Mucosa of descending colon (tissue), 3 donors: Measurements from ENCODE around the gene FAM227B. TPM values are rescaled to one million over a fixed set of nuclear protein-coding genes. Genes with fewer than 3 reads are reported as not detected.

Experiments used
- ATAC-seq: fragments of 200-7000 bp; cut with Tn5 transposase; one replicate; pipeline ENCODE4 v1.9.1; 2020; ENCODE audit warnings: mild to moderate bottlenecking, moderate library complexity
- DNase-seq, 3 donors: peaks; one replicate each; pipeline ENCODE4 v3.0.0-alpha.2; 2020
- H3K36me3 ChIP-seq: fragments of 200-600 bp; one replicate; pipeline ENCODE4 v1.8.0; 2021; ENCODE audit warnings: low read depth, mild to moderate bottlenecking
- H3K4me1 ChIP-seq: fragments of 200-600 bp; one replicate; pipeline ENCODE4 v1.8.0; 2021; ENCODE audit warnings: low read depth, mild to moderate bottlenecking
- H3K4me3 ChIP-seq: fragments of 200-600 bp; one replicate; pipeline ENCODE4 v1.8.0; 2021; ENCODE audit warnings: mild to moderate bottlenecking
- H3K9me3 ChIP-seq: fragments of 200-600 bp; one replicate; pipeline ENCODE4 v1.8.0; 2021; ENCODE audit warnings: mild to moderate bottlenecking
- intact Hi-C, 2 donors: fragments of 100-400 bp; cut with DNase I in 1 of 2; cut with micrococcal nuclease in 1 of 2; formaldehyde crosslinking; loops; one replicate each; pipeline versions ENCODE4 v1.11.0 to v1.11.1; 2022; cut with DNase I, micrococcal nuclease
- total RNA-seq, 3 donors: library from RNA; stranded (reverse); fragmentation: NEBNext Ultra II Directional in 2 of 3; extraction: Animal tissue kit (Norgen Biotek cat#: 25700) in 2 of 3; gene quantifications; one replicate each; pipeline versions ENCODE4 v1.2.1 to v1.2.4, GENCODE V29; 2021 to 2023
- TF ChIP-seq, protein P1 (sequence below): fragments of 200-600 bp; IDR thresholded peaks from one replicate; pipeline ENCODE4 v1.8.0; 2022; ENCODE audit warnings: antibody characterized with exemption, mild to moderate bottlenecking
- donor health status: DM: no; HTN: no; CAD: no; lungs with moderate emphysema.
- donor health status: DM: no; HTN: no; CAD: no.
- donor health status: DM: no; HTN: yes; CAD: no.

The FAM227B gene
- total RNA-seq, 3 donors from 2014 or later: 2.2 to 7.6 (median 3.6) TPM

DNA sequence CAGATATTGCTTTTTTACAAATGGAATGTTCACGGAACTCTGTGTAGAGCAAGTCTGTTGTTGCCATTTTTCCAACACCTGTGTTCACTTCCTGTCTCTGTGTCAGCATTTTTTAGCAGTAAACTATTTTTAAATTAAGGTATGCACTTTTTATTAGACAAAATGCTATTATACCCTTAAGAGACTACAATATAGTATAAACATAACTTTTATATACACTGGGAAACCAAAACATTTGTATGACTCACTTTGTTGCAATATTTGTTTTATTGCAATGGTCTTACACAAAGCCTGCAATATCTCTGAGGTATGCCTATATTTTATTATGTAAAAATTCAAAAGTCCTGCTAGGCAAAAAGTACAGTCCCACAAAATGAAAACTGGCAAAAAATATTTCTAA, 237.4 kb downstream of the FAM227B start:
- ATAC-seq: no peak
- no peak overlapping the region for H3K4me3 ChIP-seq
- H3K36me3 ChIP-seq: no peaks in the 10 kb centered on the region
- H3K9me3 ChIP-seq: no peaks in the 10 kb centered on the region
- H3K4me1 ChIP-seq: no peaks in the 10 kb centered on the region
- TF ChIP-seq, protein P1, sequence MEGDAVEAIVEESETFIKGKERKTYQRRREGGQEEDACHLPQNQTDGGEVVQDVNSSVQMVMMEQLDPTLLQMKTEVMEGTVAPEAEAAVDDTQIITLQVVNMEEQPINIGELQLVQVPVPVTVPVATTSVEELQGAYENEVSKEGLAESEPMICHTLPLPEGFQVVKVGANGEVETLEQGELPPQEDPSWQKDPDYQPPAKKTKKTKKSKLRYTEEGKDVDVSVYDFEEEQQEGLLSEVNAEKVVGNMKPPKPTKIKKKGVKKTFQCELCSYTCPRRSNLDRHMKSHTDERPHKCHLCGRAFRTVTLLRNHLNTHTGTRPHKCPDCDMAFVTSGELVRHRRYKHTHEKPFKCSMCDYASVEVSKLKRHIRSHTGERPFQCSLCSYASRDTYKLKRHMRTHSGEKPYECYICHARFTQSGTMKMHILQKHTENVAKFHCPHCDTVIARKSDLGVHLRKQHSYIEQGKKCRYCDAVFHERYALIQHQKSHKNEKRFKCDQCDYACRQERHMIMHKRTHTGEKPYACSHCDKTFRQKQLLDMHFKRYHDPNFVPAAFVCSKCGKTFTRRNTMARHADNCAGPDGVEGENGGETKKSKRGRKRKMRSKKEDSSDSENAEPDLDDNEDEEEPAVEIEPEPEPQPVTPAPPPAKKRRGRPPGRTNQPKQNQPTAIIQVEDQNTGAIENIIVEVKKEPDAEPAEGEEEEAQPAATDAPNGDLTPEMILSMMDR: no peak
- intact Hi-C loops: no loop called here
- no peak for DNase-seq

- no peaks in the 10 kb centered on the region for H3K9me3 ChIP-seq
- no peak overlapping the region for H3K4me3 ChIP-seq
- no peaks in the 10 kb centered on the region for H3K4me1 ChIP-seq
- H3K36me3 ChIP-seq: no peaks in the 10 kb centered on the region
- intact Hi-C loops: no loop called here
- ATAC-seq (no peak), DNase-seq (no peak)
- TF ChIP-seq, protein P1: no peak
These were observed 238.2 kb downstream of the FAM227B start for GRCh38 chr15:49382394-49382793.

DNA sequence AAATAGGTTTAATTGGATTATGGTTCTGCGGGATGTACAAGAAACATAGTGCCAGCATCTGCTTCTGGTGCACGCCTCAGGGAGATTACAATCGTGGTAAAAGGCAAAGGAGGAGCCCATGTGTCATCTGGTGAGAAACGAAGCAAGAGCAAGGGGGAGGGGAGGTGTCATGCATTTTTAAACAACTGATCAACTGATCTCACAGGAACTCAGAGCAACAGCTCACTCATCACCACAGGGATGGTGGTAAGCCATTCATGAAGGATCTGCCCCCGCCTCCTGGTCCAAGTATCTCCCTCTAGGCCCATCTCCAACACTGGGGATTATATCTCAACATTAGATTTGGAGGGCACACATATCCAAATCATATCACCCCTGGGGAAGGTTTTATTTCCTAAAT, 239.7 kb downstream of the FAM227B start:
- no peaks in the 10 kb centered on the region for H3K36me3 ChIP-seq
- no peaks in the 10 kb centered on the region for H3K9me3 ChIP-seq
- intact Hi-C loops: no loop called here
- no peak for DNase-seq
- TF ChIP-seq, protein P1: no peak
- no peak for ATAC-seq
- no peak overlapping the region for H3K4me3 ChIP-seq
- no peaks in the 10 kb centered on the region for H3K4me1 ChIP-seq

DNA sequence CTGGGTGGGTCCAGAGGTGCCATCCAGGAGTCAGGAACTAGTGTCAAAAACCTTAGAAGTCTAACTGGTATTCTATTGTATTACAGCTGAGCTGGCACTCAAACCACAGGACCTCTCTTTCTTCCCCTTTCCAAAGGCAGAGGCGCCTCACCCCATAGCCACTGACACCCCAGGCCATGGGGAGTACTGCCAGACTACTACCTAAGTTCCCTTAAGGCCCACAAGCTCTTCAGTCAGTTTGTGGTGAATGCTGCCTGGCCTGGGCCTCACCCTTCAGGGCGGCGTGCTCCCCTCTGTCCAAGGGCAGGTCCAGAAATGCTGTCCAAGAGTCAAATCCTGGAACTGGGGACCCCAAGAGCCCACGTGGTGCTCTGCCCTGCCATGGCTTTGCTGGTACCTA, 240.6 kb downstream of the FAM227B start:
- ATAC-seq (no peak), DNase-seq (no peak)
- TF ChIP-seq, protein P1: no peak
- intact Hi-C loops: no loop called here
- Histone ChIP-seq H3K9me3 (no peaks in the 10 kb centered on the region), H3K4me1 (no peaks in the 10 kb centered on the region), H3K4me3 (no peak overlapping the region), H3K36me3 (no peaks in the 10 kb centered on the region)

GRCh38 chr15:49372366-49372765, 248.3 kb downstream of the FAM227B start:
- H3K4me3 ChIP-seq: no peak overlapping the region
- H3K36me3 ChIP-seq: no peaks in the 10 kb centered on the region
- no peaks in the 10 kb centered on the region for H3K9me3 ChIP-seq
- intact Hi-C loops: no loop called here
- TF ChIP-seq, protein P1: no peak
- no peak for ATAC-seq
- no peaks in the 10 kb centered on the region for H3K4me1 ChIP-seq
- DNase-seq: no peak

- no peaks in the 10 kb centered on the region for H3K9me3 ChIP-seq
- TF ChIP-seq, protein P1: no peak
- H3K4me3 ChIP-seq: no peak overlapping the region
- no peak for DNase-seq
- H3K36me3 ChIP-seq: no peaks in the 10 kb centered on the region
- intact Hi-C loops: no loop called here
- ATAC-seq: no peak
- H3K4me1 ChIP-seq: no peaks in the 10 kb centered on the region
These were observed 249.8 kb downstream of the FAM227B start for GRCh38 chr15:49370782-49371181.
